Mesenchymal stem cell (in vitro differentiated cells and primary cell): ENCODE measurements around the gene MIDN.

Experiments used
- DNase-seq: peaks from one replicate; pipeline ENCODE4 v3.0.0-alpha.2; 2013
- H2AFZ ChIP-seq: one replicate; pipeline ENCODE4 v1.6.1; 2013; ENCODE audit warnings: low read depth, mild to moderate bottlenecking, control low read depth, inconsistent platforms, low read length, moderate library complexity
- H2AK5ac ChIP-seq: 2 replicates; pipeline ENCODE4 v1.6.1; 2013; ENCODE audit warnings: low read length, moderate library complexity, mild to moderate bottlenecking, inconsistent platforms; ENCODE audit not compliant: severe bottlenecking
- H2BK120ac ChIP-seq: one replicate; pipeline ENCODE4 v1.6.1; 2013; ENCODE audit warnings: low read depth, mild to moderate bottlenecking, inconsistent platforms, low read length, moderate library complexity
- H2BK12ac ChIP-seq, 2 experiments: one replicate each; pipeline ENCODE4 v1.6.1; 2013; ENCODE audit warnings: inconsistent platforms in 2 of 2, low read length in 2 of 2, mild to moderate bottlenecking in 2 of 2, moderate library complexity in 2 of 2, control low read depth in 1 of 2
- H2BK15ac ChIP-seq: one replicate; pipeline ENCODE4 v1.6.1; 2013; ENCODE audit warnings: mild to moderate bottlenecking, low read depth, inconsistent platforms; ENCODE audit not compliant: poor library complexity, severe bottlenecking
- H2BK5ac ChIP-seq: 2 replicates; pipeline ENCODE4 v1.6.1; 2013; ENCODE audit warnings: low read depth, mild to moderate bottlenecking, low read length, control low read depth, inconsistent platforms; ENCODE audit not compliant: poor library complexity, severe bottlenecking
- H3K14ac ChIP-seq, 2 experiments: one replicate each; pipeline ENCODE4 v1.6.1; 2013; ENCODE audit warnings: inconsistent platforms in 2 of 2, low read length in 2 of 2, control low read depth in 1 of 2, mild to moderate bottlenecking in 1 of 2, moderate library complexity in 1 of 2
- H3K18ac ChIP-seq, 2 experiments: one replicate each; pipeline ENCODE4 v1.6.1; 2013; ENCODE audit warnings: inconsistent platforms in 2 of 2, low read length in 2 of 2, control low read depth in 1 of 2, low read depth in 1 of 2, mild to moderate bottlenecking in 1 of 2
- H3K23ac ChIP-seq, 2 experiments: one replicate each; pipeline ENCODE4 v1.6.1; 2013; ENCODE audit warnings: inconsistent platforms in 2 of 2, low read length in 2 of 2, mild to moderate bottlenecking in 2 of 2, moderate library complexity in 2 of 2, control low read depth in 1 of 2
- H3K27ac ChIP-seq: 2 replicates; pipeline ENCODE4 v1.5.1; 2013; ENCODE audit warnings: mild to moderate bottlenecking, moderate library complexity, low read length, control low read depth, inconsistent platforms; ENCODE audit not compliant: poor library complexity, severe bottlenecking
- H3K27me3 ChIP-seq, 2 experiments: 2 replicates each; pipeline versions ENCODE4 v1.6.1 to v1.7.0; 2013; ENCODE audit warnings: low read length in 2 of 2, mild to moderate bottlenecking in 2 of 2, moderate library complexity in 2 of 2, control low read depth in 1 of 2, inconsistent platforms in 1 of 2; ENCODE audit not compliant: control insufficient read depth in 1 of 2, insufficient read depth in 1 of 2
- H3K36me3 ChIP-seq, 2 experiments: 2 replicates each; pipeline versions ENCODE4 v1.6.1 to v1.7.0; 2013; ENCODE audit warnings: low read length in 2 of 2, control low read depth in 1 of 2, inconsistent platforms in 1 of 2, low read depth in 1 of 2, mild to moderate bottlenecking in 1 of 2; ENCODE audit not compliant: insufficient read depth in 2 of 2, control insufficient read depth in 1 of 2
- H3K4ac ChIP-seq, 2 experiments: one replicate each; pipeline ENCODE4 v1.6.1; 2013; ENCODE audit warnings: inconsistent platforms in 2 of 2, low read length in 2 of 2, mild to moderate bottlenecking in 2 of 2, moderate library complexity in 2 of 2, control low read depth in 1 of 2, low read depth in 1 of 2
- H3K4me1 ChIP-seq: 2 replicates; pipeline ENCODE4 v1.6.1; 2013; ENCODE audit warnings: low read depth, low read length, control low read depth; ENCODE audit not compliant: control insufficient read depth, insufficient read depth
- H3K4me2 ChIP-seq: 2 replicates; pipeline ENCODE4 v1.6.1; 2013; ENCODE audit warnings: low read length, mild to moderate bottlenecking, inconsistent platforms; ENCODE audit not compliant: poor library complexity, severe bottlenecking
- H3K4me3 ChIP-seq, 2 experiments: 2 replicates each; pipeline versions ENCODE4 v1.5.1 to v1.7.0; 2013; ENCODE audit warnings: low read length in 2 of 2, mild to moderate bottlenecking in 2 of 2, control low read depth in 1 of 2, low read depth in 1 of 2; ENCODE audit not compliant: insufficient read depth in 1 of 2
- H3K79me1 ChIP-seq: replicated peaks from 2 replicates; pipeline ENCODE4 v1.6.1; 2013; ENCODE audit warnings: mild to moderate bottlenecking, control low read depth, low read length, inconsistent platforms; ENCODE audit not compliant: poor library complexity, severe bottlenecking
- H3K9ac ChIP-seq: 2 replicates; pipeline ENCODE4 v1.7.0; 2013; ENCODE audit warnings: mild to moderate bottlenecking, low read length, moderate library complexity
- H3K9me3 ChIP-seq: 2 replicates; pipeline ENCODE4 v1.7.0; 2013; ENCODE audit warnings: mild to moderate bottlenecking, low read length; ENCODE audit not compliant: control insufficient read depth
- H4K8ac ChIP-seq: one replicate; pipeline ENCODE4 v1.6.1; 2013; ENCODE audit warnings: inconsistent platforms, mild to moderate bottlenecking, low read length, moderate library complexity
- H4K91ac ChIP-seq: one replicate; pipeline ENCODE4 v1.6.1; 2013; ENCODE audit warnings: mild to moderate bottlenecking, low read length, inconsistent platforms
- WGBS: methylation state at CpG from one replicate; pipeline ENCODE4 v1.1.7; 2013; ENCODE audit warnings: mixed read lengths; 5-methylcytosine and 5-hydroxymethylcytosine counted together

MIDN gene

GRCh38 chr19:1261798-1262622 lies 13.6 kb downstream of the MIDN start:
- Histone ChIP-seq H4K91ac (peak overlapping the region; percentile 99), H3K14ac (peak overlapping the region in 1 of 2 experiments; percentile 45), H3K23ac (peak overlapping the region in 1 of 2 experiments; percentile 66), H4K8ac (peak overlapping the region; percentile 63), H2AK5ac (peak overlapping the region; percentile 55), H2BK120ac (peak overlapping the region; percentile 97), H3K27me3 (no peaks in the 10 kb centered on the region), H3K9ac (peak overlapping the region; percentile 91), H3K4me2 (peak overlapping the region; percentile 94), H3K79me1 (peaks cover 4% of the 10 kb centered on the region), H3K36me3 (peaks cover 15 to 35% of the 10 kb centered on the region in 2 experiments), H3K4me3 (peak overlapping the region; percentile 67 to 80), H3K4me1 (peaks cover 79% of the 10 kb centered on the region), H3K27ac (peak overlapping the region; percentile 78), H2BK12ac (peak overlapping the region; percentile 88 to 90), H2BK15ac (peak overlapping the region; percentile 83), H3K9me3 (no peaks in the 10 kb centered on the region), H3K4ac (peak overlapping the region; percentile 90 to 97), H3K18ac (peak overlapping the region; percentile 98 to 99), H2AFZ (no peak overlapping the region), H2BK5ac (peak overlapping the region; percentile 94)
- DNase-seq, result peak; percentile 54
- WGBS, result 47% methylated on average over 26 of the region's 28 CpGs

GRCh38 chr19:1262623-1263123 lies 14.3 kb downstream of the MIDN start:
- Histone ChIP-seq H2BK15ac (peak overlapping the region; percentile 99), H2BK120ac (peak overlapping the region; percentile 97), H3K27me3 (no peaks in the 10 kb centered on the region), H2AFZ (no peak overlapping the region), H2BK12ac (peak overlapping the region; percentile 69 to 88), H3K18ac (peak overlapping the region; percentile 40 to 99), H4K91ac (peak overlapping the region; percentile 99), H3K9me3 (no peaks in the 10 kb centered on the region), H2AK5ac (peak overlapping the region; percentile 91), H3K9ac (peak overlapping the region; percentile 91), H4K8ac (peak overlapping the region; percentile 78), H3K4me1 (peaks cover 80% of the 10 kb centered on the region), H3K79me1 (peaks cover 7% of the 10 kb centered on the region), H3K23ac (peak overlapping the region in 1 of 2 experiments; percentile 51), H3K4me2 (peak overlapping the region; percentile 94), H3K36me3 (peaks cover 9 to 28% of the 10 kb centered on the region in 2 experiments), H3K4me3 (peak overlapping the region in 1 of 2 experiments; percentile 35), H3K4ac (peak overlapping the region in 1 of 2 experiments; percentile 97), H3K14ac (peak overlapping the region in 1 of 2 experiments; percentile 93), H3K27ac (peak overlapping the region; percentile 78), H2BK5ac (peak overlapping the region; percentile 48)
- 40% methylated on average over 20 of the region's 21 CpGs for WGBS
- DNase-seq, result no peak

DNA sequence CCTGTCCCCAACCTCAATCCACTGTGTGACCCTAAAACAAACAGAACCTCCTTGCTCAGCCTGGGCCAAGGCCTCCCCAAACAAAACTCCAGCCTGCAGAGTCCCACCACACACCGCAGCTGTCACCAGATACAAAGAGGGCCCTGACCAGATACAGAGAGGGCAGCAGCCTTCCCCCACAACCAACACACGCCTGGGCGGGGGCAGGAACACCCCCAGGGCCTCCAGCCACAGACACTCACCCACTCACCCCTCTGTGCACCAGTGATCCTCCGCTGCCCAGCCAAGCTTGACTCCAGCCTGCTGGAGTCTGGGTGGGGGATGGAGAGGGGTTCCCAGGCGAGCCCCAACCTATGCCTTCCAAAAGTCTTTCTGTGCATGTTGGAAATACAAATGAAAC lies 14.8 kb downstream of the MIDN start:
- no peak for DNase-seq
- Histone ChIP-seq H4K91ac (peak overlapping the region; percentile 95), H4K8ac (no peak overlapping the region), H3K27ac (peak overlapping the region; percentile 78), H3K4me2 (peak overlapping the region; percentile 47), H3K9me3 (no peaks in the 10 kb centered on the region), H3K4me3 (no peak overlapping the region), H3K4ac (peak overlapping the region in 1 of 2 experiments; percentile 84), H3K9ac (no peak overlapping the region), H3K36me3 (peaks cover 3 to 23% of the 10 kb centered on the region in 2 experiments), H2BK120ac (peak overlapping the region; percentile 21), H3K18ac (peak overlapping the region; percentile 40 to 99), H3K14ac (no peak overlapping the region), H2BK12ac (peak overlapping the region; percentile 88 to 97), H3K23ac (no peak overlapping the region), H2BK5ac (peak overlapping the region; percentile 48), H3K79me1 (peaks cover 8% of the 10 kb centered on the region), H2BK15ac (no peak overlapping the region), H2AFZ (no peak overlapping the region), H2AK5ac (peak overlapping the region; percentile 59), H3K27me3 (no peaks in the 10 kb centered on the region), H3K4me1 (peaks cover 80% of the 10 kb centered on the region)
- 74% methylated on average over 3 of the region's 5 CpGs for WGBS
